ENCODE data around the gene CADPS2. TPM values are rescaled to one million over a fixed set of nuclear protein-coding genes. Genes with fewer than 3 reads are reported as not detected.

Gene CADPS2
- total RNA-seq, 5 donors from 2014 or later (not counting 1 experiment from before 2014, with no cell fraction given), result 0.15 to 0.28 (median 0.16) TPM; not detected in 2

DNA sequence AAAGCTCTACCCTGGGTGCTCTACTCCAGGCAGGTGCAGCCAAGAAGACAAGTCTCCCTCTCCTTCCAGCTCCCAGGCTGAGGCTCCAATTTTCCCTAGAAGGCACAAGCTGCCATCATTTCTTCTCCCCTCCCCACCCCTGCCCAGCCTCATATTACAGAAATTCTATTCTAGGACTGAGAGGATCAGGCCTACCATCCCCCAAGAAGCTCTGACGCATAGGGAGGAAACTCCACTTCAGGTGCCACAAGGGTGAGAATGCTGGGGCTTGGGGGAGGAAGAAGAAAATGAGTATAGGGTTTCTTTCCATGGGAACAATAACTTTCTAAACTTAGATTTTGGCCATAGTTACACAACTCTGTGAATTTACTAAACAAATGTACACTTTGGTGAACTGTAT lies 617.0 kb downstream of the CADPS2 start:
- Mint-ChIP-seq H3K36me3 (no peaks in the 10 kb centered on the region), H3K27ac (no peak overlapping the region), H3K4me1 (no peaks in the 10 kb centered on the region), H3K27me3 (no peaks in the 10 kb centered on the region), H3K9me3 (peaks cover 0 to 16% (median 3%) of the 10 kb centered on the region in 3 donors), H3K4me3 (no peak overlapping the region)
- ChIA-PET POLR2A (no interaction called here), CTCF (no interaction called here)
- DNase-seq (no peak), ATAC-seq (replicated peaks in 1 of 4) (no peak)
- no peaks in the 10 kb centered on the region for H3K4me1 ChIP-seq (ENCODE audit: control insufficient read depth in 1 of 2, extremely low read depth in 1 of 2, insufficient read depth in 2 of 2, low read length in 2 of 2)
- H3K9me3 ChIP-seq, result no peaks in the 10 kb centered on the region
- WGBS (ENCODE audit: insufficient coverage), result no CpG with 5 or more reads among the region's 1 CpG
- no peaks in the 10 kb centered on the region for H3K36me3 ChIP-seq (ENCODE audit: control insufficient read depth in 2 of 2, extremely low read depth in 1 of 2, insufficient read depth in 1 of 2, low read length in 1 of 2)
- H3K27me3 ChIP-seq (replicated peaks in 1 of 2; ENCODE audit: control insufficient read depth in 2 of 2, extremely low read depth in 1 of 2, insufficient read depth in 2 of 2, low read length in 1 of 2), result no peaks in the 10 kb centered on the region
- H3K27ac ChIP-seq (ENCODE audit: low read length), result no peak overlapping the region
- no peak overlapping the region for H3K4me3 ChIP-seq (ENCODE audit: control insufficient read depth in 1 of 2, extremely low read depth in 1 of 2, low read length in 1 of 2)

Other genes with a start within 250 kb of the CADPS2 start
- not detected for gene RNF133, start 187.3 kb downstream of the CADPS2 start, total RNA-seq
- not detected for gene RNF148, start 183.5 kb downstream of the CADPS2 start, total RNA-seq
- gene TAS2R16, start 109.2 kb upstream of the CADPS2 start, total RNA-seq, result not detected

Data from T-cell (primary cell).